Heart right ventricle (tissue), 16 donors: ENCODE data around the gene SLC6A16. TPM values are rescaled to one million over a fixed set of nuclear protein-coding genes. Genes with fewer than 3 reads are reported as not detected.
A peak's percentile ranks its signal among the peaks of the same experiment; 100 is the strongest.

Source experiments
- ATAC-seq, 8 donors: fragments of 200-7000 bp; cut with Tn5 transposase; one replicate each; pipeline ENCODE4 v1.9.1; 2020; ENCODE audit warnings: mild to moderate bottlenecking in 8 of 8, moderate library complexity in 8 of 8, moderate number of reproducible peaks in 1 of 8
- DNase-seq, 2 donors: peaks; one replicate each; pipeline ENCODE4 v3.0.0-alpha.2; 2020
- H3K27ac ChIP-seq, 10 donors: fragments of 200-600 bp; sonication (generic) in 2 of 10; one replicate each; pipeline versions ENCODE4 v1.5.0 to v1.8.0; 2020 to 2022; ENCODE audit warnings: mild to moderate bottlenecking in 3 of 10
- H3K27me3 ChIP-seq, 7 donors: fragments of 200-600 bp; one replicate each; pipeline ENCODE4 v1.8.0; 2021 to 2022; ENCODE audit warnings: mild to moderate bottlenecking in 2 of 7
- H3K36me3 ChIP-seq, 9 donors: fragments of 200-600 bp; sonication (generic) in 1 of 9; one replicate each; pipeline versions ENCODE4 v1.5.0 to v1.8.0; 2020 to 2022; ENCODE audit warnings: mild to moderate bottlenecking in 2 of 9
- H3K4me1 ChIP-seq, 9 donors: fragments of 200-600 bp; sonication (generic) in 1 of 9; one replicate each; pipeline versions ENCODE4 v1.5.0 to v1.8.0; 2020 to 2022; ENCODE audit warnings: mild to moderate bottlenecking in 4 of 9
- H3K4me3 ChIP-seq, 10 donors: fragments of 200-600 bp; sonication (generic) in 2 of 10; one replicate each; pipeline versions ENCODE4 v1.5.0 to v1.8.0; 2020 to 2022; ENCODE audit warnings: mild to moderate bottlenecking in 7 of 10, moderate library complexity in 2 of 10
- H3K9me3 ChIP-seq, 11 donors: fragments of 200-600 bp in 10 of 11; sonication (generic) in 2 of 11; one replicate each; pipeline versions ENCODE4 v1.5.0 to v1.8.0; 2013 to 2022; ENCODE audit warnings: mild to moderate bottlenecking in 2 of 11, control low read depth in 1 of 11, moderate library complexity in 1 of 11
- WGBS, 2 donors: extraction: QIAGEN DNeasy Blood & Tissue Kit; methylation state at CpG; one replicate each; pipeline ENCODE4 v1.1.7; 2013; ENCODE audit warnings: inconsistent platforms in 1 of 2; 5-methylcytosine and 5-hydroxymethylcytosine counted together
- intact Hi-C, 10 donors: fragments of 100-400 bp; cut with DNase I; formaldehyde crosslinking; loops; one replicate each; pipeline versions ENCODE4 v1.11.1 to v1.14.2; 2022
- polyA plus RNA-seq, 2 donors: library from polyadenylated mRNA; stranded (reverse); fragments of 200-250 nt; gene quantifications; one replicate each; pipeline ENCODE4 v1.2.3, GENCODE V29; 2013
- total RNA-seq, 10 donors: library from RNA; stranded (reverse); fragmentation: NEBNext Ultra II Directional in 3 of 10; extraction: Animal tissue kit (Norgen Biotek cat#: 25700) in 3 of 10; gene quantifications; one replicate each; pipeline versions ENCODE4 v1.2.1 to v1.2.4, GENCODE V29; 2021 to 2023
- TF ChIP-seq, protein P1 (sequence below), 9 donors: fragments of 200-600 bp; sonication (generic) in 2 of 9; IDR thresholded peaks; one replicate each; pipeline versions ENCODE4 v1.5.0 to v1.8.0; 2021 to 2022; ENCODE audit warnings: antibody characterized with exemption in 9 of 9, mild to moderate bottlenecking in 5 of 9, moderate library complexity in 1 of 9
- donor health status: Arrhythmogenic right ventricular cardiomyopathy.
- donor health status: ischemic (EF 13 %, LVEDD 7.1; RV severe dilation, severe dysfunction).
- donor health status: healthy with polysubstance abuse.
- donor health status: DM: no; HTN: yes; CAD: no.
- donor health status: DM: no; HTN: no; CAD: no.
- donor health status: ischemic (EF 25% LVEDD 6.9; RV normal size, moderate dysfunction).
- donor health status: ischemic (EF 25% LVEDD 5.7; RV mildly dilated, moderate dysfunction).
- donor health status: healthy.
- donor health status: DM: yes; HTN: yes; CAD: no.
- donor health status: Ischemic cardiomyopathy.
- donor health status: ischemic (EF 35%, LVEDD 5.7; RV mildly dilated, moderate dysfunction).
- donor health status: nonischemic (EF 11% LVEDD 7.7; RV severe dilation, severe dysfunction).
- donor health status: DM: yes; HTN: yes; CAD: no.
- donor health status: PGD.
- donor health status: ischemic (EF 29% LVEDD 5.4; RV normal size, mild dysfunction).
- donor health status: nonischemic (EF 23%, LVEDD 6.1; RV moderate dilation, normal function).

Gene SLC6A16
- total and polyA plus RNA-seq, 12 donors: 0.13 to 3.1 (median 0.77) TPM

DNA sequence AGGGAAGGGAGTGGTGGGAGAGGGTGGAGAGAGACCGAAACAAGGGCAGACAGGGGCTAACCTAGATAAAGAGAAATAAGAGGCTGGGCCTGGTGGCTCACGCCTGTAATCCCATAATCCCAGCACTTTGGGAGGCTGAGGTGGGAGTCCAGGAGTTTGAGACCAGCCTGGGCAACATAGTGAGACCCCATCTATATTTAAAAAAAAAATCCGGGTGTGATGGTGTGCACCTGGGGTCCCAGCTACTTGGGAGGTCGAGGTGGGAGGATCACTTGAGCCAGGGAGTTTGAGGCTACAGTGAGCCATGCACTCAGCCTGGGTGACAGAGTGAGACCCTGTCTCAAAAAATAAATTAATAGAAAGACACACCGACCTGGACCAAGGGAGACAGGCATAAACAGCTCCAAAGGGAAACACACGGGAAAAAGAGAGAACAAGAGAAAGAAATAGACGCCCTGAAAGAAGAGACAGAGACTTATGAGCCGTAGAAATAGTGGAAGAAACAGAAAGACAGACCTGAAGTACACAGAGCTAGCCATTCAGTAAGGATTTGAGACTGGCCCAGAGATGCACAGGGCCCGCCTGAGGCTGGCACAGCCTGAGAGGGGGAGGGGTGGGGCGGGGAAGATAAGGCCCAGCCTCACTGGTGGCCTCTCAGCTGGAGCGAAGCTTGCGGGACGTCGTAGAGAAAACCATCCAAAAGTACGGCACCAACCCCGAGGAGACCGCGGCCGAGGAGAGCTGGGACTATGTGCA is 12.5 kb upstream of the SLC6A16 start:
- no peak for ATAC-seq
- H3K9me3 ChIP-seq: no peaks in the 10 kb centered on the region
- no peak overlapping the region for H3K4me3 ChIP-seq
- H3K36me3 ChIP-seq: peaks cover 0 to 51% (median 12%) of the 10 kb centered on the region in 9 donors
- TF ChIP-seq, protein P1, sequence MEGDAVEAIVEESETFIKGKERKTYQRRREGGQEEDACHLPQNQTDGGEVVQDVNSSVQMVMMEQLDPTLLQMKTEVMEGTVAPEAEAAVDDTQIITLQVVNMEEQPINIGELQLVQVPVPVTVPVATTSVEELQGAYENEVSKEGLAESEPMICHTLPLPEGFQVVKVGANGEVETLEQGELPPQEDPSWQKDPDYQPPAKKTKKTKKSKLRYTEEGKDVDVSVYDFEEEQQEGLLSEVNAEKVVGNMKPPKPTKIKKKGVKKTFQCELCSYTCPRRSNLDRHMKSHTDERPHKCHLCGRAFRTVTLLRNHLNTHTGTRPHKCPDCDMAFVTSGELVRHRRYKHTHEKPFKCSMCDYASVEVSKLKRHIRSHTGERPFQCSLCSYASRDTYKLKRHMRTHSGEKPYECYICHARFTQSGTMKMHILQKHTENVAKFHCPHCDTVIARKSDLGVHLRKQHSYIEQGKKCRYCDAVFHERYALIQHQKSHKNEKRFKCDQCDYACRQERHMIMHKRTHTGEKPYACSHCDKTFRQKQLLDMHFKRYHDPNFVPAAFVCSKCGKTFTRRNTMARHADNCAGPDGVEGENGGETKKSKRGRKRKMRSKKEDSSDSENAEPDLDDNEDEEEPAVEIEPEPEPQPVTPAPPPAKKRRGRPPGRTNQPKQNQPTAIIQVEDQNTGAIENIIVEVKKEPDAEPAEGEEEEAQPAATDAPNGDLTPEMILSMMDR (IDR thresholded peaks at IDR 0.05): no peak
- no peak overlapping the region for H3K27ac ChIP-seq
- DNase-seq: no peak
- intact Hi-C loops: loop anchor here in 1 of 10 donors (2.0 kb wide), 1 partner anchor 25 kb away; the partner anchor contains the start of genes DKKL1 and TEAD2
- 77 to 81% methylated on average over 19 of the region's 19 CpGs for WGBS, 2 donors
- H3K27me3 ChIP-seq: no peaks in the 10 kb centered on the region
- peaks cover 2 to 62% (median 27%) of the 10 kb centered on the region in 9 donors for H3K4me1 ChIP-seq

DNA sequence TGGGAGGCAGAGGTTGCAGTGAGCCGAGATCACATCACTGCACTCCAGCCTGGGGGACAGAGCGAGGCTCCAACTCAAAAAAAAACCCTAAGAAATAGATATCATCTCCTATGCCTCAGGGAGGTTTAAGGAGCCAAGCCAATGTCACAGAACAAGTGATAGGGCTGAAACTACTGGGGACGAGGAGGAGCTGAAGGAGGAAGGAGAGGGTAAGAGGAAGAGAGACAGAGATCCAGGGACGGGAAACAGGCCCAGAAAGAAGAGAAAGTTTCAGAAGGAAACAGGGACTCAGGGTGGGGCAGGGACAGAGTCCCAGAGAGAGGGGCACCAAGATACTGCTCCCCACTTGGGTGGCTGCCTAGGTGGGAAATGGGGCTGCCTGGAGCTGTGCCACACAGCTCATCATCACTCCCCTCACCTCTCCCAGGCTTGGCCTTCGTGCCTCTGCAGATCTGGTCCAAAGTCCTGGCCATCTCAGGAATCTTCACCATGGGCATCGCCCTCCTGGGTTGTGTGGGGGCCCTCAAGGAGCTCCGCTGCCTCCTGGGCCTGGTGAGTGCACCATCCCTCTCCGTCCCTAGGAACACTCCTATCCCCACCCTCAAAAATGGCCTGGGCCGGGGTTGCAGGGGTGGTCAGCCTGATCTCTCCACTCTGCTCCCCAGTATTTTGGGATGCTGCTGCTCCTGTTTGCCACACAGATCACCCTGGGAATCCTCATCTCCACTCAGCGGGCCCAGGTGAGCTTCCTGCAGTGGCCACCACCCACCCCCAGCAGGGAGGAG is 11.7 kb upstream of the SLC6A16 start:
- H3K4me3 ChIP-seq: peak overlapping the region in 1 of 10 donors; percentile 65
- no peaks in the 10 kb centered on the region for H3K27me3 ChIP-seq
- TF ChIP-seq, protein P1 (IDR thresholded peaks at IDR 0.05): no peak
- intact Hi-C loops: no loop called here
- DNase-seq (no peak), ATAC-seq (no peak)
- peak overlapping the region in 1 of 10 donors; percentile 88 for H3K27ac ChIP-seq
- 87% methylated on average over 10 of the region's 10 CpGs for WGBS, 2 donors
- peaks cover 2 to 66% (median 27%) of the 10 kb centered on the region in 9 donors for H3K4me1 ChIP-seq
- H3K36me3 ChIP-seq: peaks cover 0 to 43% (median 7%) of the 10 kb centered on the region in 9 donors
- H3K9me3 ChIP-seq: no peaks in the 10 kb centered on the region

- peak overlapping the region in 2 of 10 donors; percentile 64 to 88 for H3K27ac ChIP-seq
- TF ChIP-seq, protein P1 (IDR thresholded peaks at IDR 0.05): no peak
- no peaks in the 10 kb centered on the region for H3K27me3 ChIP-seq
- WGBS, 2 donors: 87 to 88% methylated on average over 14 of the region's 14 CpGs
- intact Hi-C loops: no loop called here
- H3K9me3 ChIP-seq: no peaks in the 10 kb centered on the region
- no peak for ATAC-seq
- no peak for DNase-seq
- peak overlapping the region in 7 of 10 donors; percentile 11 to 65 (median 30) for H3K4me3 ChIP-seq
- H3K36me3 ChIP-seq: peaks cover 0 to 36% (median 0%) of the 10 kb centered on the region in 9 donors
- peaks cover 2 to 73% (median 23%) of the 10 kb centered on the region in 9 donors for H3K4me1 ChIP-seq
Measured at GRCh38 chr19:49335784-49336481, 10.9 kb upstream of the SLC6A16 start.
